Measurements from ENCODE around the gene TTLL1.
A peak's percentile ranks its signal among the peaks of the same experiment; 100 is the strongest.

TTLL1 gene

GRCh38 chr22:43088984-43089717 is at the start of gene TTLL1:
Gene TTLL1 (minus strand): TSS chr22:43089391. CDS start chr22:43075586, 13,805 bp downstream.
- DNase-seq: peak; percentile 84 to 88

- DNase-seq: no peak
These were observed 47.6 kb upstream of the TTLL1 start for GRCh38 chr22:43136801-43137200.

DNA sequence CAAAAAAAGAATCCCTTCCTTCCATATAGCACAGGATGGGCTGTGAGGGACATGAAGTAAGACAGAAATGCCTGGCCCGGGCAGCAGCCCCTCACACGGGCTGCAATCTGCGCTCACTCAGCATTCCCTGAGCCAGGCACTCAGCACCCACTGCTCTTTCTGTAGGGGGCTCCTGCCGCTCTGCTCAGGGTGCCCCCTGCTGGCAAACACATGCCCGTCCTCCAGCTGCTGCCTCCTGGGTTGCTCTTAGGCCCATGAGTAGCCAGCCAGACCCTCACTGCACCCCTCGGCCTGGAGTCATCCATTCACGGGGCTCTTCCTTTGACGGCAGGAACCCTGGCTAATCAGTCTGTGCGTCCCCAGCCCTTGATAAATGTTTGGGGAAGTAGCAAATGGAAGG is 47.1 kb upstream of the TTLL1 start:
- peak; percentile 18 to 38 for DNase-seq

DNA sequence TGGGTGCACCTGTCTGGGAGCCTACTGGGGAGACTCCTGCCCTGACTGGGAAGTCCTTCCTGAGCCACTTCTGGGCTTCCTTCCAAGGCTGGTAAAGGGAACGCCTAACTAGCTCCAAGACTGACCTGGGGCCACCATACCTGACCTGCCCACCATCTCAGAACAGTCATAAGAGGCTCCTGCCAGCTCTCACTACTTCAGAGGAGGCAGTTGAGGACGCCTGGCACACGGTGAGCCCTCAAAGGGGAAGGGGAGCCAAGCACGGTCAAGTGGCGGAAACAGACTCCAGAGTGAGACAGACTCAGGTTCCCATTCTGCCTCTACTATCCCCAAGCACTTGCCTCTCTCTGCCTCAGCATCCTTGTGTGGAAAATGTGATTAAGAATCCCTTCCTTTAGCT is 46.4 kb upstream of the TTLL1 start:
- no peak for DNase-seq

GRCh38 chr22:43134553-43134952 is 45.4 kb upstream of the TTLL1 start:
- DNase-seq: no peak

DNA sequence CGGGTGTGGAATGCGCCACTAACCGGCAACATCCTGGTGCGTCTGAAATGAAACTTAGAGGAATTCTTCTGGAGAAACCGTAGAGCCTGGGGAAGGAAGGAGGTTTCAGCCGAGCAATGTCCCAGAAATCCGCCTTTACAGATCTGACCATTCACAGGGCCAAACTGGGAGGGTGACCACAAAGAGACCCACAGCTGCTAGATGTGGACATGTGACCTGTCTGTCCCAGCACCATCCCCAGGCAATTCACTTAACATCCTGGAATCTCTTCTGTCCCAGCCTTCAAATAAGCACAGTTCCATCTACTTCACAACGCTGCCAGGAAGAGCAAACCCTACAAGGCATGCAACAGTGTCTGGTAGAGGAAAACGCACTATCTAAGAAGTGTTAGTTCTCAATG is 44.2 kb upstream of the TTLL1 start:
- DNase-seq: no peak

DNA sequence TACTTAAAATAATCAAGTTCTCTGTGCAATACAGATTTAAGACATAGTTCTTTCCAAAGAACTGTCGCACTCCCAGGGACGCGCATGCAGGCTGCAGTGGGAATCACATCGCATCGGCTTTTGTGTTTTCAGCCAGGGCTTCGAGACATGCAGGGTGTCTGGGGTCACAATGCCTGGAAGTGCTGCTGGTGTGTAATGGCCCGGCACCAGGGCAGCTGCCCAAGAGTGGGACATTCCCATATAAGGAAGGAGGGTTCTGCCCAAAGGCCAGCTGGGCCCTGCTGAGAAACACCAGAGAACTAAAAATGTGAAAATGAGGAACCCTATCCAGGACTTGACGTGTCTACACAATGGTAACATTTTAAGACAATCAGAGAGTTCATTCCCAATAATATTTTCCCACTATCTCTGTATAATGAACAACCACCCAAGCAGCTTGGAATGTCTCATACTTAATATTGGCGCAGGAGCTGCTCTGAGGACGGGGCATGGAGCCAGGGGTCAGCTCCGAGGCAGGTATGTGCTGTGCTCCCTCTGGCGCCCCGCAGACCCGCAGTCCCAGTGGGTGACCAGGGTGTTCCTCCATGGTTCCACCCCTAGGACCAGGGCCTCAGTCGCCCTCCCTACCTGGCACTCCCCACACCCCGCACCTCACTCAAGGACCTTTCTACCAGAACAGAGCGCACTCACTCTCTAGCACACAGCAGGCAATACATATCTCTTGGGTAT is 42.7 kb upstream of the TTLL1 start:
- no peak for DNase-seq

GRCh38 chr22:43129426-43130425 is 40.5 kb upstream of the TTLL1 start:
- no peak for DNase-seq

DNA sequence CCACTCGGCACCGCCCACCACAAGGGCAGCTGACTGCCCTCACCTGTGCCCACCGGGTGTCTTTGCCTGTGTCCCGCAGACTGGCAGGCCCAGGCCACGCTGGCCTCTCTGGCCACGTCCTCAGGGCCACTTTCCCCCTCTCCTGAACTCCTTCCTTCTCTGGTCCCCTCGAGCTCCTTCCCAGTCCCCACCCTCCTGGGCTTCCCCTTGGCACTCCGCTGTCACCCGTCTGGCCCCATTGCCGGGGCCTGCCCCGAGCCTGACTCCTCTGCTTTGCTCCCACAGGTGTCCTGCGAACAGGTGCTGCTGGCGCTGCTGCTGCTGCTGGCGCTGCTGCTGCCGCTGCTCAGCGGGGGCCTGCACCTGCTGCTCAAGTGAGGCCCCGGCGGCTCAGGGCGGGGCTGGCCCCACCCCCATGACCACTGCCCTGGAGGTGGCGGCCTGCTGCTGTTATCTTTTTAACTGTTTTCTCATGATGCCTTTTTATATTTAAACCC is 39.8 kb upstream of the TTLL1 start:
- no peak for DNase-seq

- DNase-seq: no peak
These were observed 38.9 kb upstream of the TTLL1 start for GRCh38 chr22:43128116-43128515.

DNA sequence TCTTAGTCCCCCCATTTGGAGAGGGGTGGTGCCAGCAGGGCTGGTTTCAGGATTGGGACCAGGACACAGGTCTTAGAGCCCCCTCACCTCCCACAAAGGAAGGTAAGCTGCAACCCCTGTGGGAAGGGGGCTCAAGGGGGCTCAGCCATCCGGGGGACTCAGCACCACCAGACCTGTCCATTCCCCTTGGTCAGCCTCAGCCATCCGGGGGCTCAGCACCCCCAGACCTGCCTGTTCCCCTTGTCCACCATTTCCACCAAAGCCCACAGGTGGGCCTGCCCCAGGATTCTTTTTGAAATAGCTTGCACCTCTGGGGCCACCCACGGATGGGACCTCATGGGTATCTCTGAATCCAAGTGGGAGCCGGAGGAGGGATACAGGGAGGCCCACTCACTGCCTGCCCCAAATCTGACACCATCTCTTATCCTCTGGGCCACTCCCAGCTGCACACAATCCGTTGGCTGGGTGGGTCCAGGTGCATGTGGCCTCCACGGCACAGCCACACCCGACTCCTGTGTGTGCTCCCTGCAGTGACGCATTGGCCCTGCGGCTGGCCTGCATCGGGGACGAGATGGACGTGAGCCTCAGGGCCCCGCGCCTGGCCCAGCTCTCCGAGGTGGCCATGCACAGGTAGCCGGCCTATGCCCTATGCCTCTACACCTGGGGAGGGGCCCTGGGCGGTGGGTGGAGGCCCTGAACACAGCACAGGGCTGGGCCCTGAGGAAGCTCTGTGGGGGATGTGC is 38.1 kb upstream of the TTLL1 start:
- DNase-seq: no peak

DNA sequence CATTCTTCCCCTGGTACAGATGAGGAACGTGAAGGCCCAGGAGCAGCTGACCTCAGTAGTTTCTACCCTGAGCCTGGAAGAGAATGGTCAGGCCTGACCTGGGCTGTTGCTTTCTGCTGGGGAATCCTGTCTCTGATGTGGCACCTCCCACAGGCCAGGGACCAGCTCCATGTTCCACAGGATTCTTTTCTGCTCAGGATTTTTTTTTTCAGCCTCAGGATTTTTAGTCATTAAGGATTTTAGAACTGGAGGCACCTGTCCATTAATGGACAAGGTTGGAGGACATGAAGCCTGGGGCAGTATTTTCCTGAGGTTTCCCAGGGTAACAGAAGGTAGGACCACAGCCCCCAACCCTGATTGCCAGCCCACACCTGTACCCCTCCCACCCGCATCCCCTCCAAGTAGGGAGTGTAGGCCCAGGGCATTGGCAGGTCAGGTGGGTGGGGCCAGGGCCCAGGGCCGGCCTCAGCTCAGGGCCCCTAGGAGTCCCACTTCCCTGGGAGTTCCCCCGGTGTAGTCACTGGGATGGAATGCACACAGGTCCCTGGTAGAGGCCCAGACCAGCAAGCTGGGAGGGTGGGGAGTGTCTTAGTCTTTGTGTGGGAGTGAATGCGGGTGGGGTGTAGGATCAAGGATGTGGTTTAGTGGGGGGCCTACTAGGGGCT is 37.4 kb upstream of the TTLL1 start:
- DNase-seq: no peak

GRCh38 chr22:43118953-43119458 is 29.8 kb upstream of the TTLL1 start:
- no peak for DNase-seq

DNA sequence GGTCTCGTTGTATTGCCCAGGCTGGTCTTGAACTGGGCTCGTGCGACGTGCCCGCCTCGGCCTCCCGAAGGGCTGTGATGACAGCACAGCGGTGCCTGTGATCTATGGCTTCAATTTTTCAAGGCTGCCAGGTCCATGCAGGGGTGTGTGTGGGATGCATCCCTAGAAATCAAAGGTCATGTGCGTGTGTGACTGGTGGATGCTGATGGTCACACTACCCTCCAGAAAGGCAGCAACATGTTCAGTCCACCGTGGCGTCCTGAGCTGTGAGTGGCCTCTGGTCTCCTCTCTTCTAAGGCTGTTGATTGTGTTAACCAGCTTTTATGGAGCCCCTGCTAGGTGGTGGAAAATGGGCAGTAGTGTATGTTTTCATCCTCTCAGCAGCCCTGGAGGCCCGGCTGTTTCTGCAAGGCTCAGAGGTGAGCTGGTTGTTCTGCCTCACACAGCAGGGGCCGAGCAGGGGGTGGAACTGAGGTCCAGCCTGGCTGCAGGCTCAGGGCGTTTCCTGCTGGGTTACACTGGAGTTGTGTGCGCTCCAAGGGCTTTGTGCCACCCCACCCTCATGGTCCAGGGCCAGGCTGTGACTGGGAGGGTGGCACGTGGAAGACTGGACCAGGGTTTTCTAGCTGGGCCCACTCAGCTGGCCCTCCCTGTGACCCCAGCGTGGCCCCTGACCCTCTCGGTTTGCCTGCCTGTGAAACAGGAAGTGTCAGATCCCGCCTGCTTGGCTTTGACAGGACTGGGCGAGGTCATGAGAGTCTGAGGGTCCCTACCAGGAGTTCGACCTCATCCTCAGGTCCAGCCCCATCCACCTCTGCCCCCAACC is 29.0 kb upstream of the TTLL1 start:
- DNase-seq: no peak

DNA sequence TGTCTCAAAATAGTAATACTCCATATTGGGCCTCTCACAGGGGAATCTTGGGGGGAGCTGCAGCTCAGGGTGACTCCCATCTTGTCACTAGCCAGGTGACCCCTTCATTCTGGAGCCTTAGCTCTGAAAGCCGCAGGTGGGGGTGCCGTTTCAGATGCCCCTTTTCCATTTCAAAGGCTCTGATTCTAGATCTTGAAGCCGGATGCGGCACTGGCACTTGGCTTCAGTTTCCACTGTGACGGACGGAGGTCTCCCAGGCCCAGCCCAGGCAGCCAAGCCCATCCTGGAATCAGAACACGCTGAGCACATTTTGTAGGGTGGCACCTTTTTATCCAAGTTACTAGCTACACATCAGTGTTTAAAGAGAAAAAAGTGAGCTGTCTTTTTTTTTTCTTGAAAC is 27.7 kb upstream of the TTLL1 start:
- no peak for DNase-seq

GRCh38 chr22:43114958-43115357 is 25.8 kb upstream of the TTLL1 start:
- DNase-seq: no peak

DNA sequence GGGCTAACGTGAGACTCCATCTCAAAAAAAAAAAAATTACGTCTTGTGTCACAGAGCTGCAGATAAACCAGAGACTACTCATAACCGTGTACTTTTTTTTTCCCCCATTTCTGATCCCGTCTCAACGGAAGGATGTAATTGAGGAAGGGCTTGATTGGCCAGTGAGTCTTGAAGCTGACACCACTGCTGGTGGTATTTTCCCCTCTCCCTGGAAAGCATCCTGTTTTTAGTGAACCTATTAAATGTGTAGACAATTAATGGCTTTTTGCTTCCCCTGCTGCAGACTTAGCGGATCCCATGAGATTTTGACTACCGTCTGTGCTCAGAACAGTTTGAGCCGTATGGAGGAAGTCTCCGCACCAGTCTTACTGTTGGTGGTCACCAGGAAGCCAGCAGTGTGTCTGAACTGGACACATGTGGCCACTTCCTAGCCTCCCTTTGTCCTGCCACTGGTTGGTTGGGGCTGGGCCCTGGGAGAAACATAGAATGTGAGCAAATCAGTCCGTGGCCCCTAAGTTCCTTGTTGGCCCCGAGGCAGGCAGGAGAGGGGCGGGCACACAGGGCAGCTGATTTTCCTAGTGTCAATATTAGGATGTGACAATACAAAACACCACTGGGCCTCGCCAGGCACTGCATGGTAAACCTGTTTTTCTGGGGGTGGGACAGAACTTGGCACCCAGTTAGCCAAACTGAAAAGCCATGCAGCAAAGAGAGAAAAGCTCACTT is 24.5 kb upstream of the TTLL1 start:
- DNase-seq: no peak

- DNase-seq: peak; percentile 46 to 59
These were observed 21.9 kb upstream of the TTLL1 start for GRCh38 chr22:43110927-43111623.

DNA sequence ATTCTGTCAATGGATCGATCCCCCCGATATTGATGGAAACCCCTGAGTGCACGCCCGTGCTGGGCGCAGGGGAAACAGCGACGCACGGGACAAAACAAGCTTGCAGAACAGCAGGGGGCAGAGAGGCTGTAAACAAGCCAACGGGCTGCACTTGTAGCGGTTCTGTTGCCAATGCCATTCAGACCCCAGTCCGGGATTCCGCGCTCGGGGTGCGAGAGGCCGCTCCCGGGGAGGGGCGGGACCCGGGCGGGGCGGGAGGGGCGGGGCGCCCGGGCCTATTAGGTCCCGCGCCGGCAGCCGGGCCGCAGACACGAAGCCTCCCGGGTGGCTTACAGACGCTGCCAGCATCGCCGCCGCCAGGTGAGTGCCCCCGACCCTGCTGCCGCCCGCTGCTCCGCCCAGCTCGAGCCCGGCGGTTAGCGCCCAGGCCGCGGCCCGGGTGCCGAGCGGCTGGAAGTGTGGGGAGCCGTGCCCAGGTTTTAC is 21.3 kb upstream of the TTLL1 start, which contains the start of gene BIK:
BIK (plus strand) TSS at position 307 of the 483 bp plus-strand sequence. CDS start 13,273 bp downstream, outside the sequence.
- DNase-seq: peak; percentile 36 to 43
